GM12891 (cell line): ENCODE results near the gene ACSL5.

Source experiments
- POLR2A ChIP-seq: IDR thresholded peaks from 2 replicates; pipeline ENCODE4 v1.6.1; 2011; ENCODE audit warnings: low read depth, low read length, control low read depth
- POLR2AphosphoS5 ChIP-seq: IDR thresholded peaks from 2 replicates; pipeline ENCODE4 v1.6.1; 2011; ENCODE audit warnings: low read depth, low read length, control low read depth
- TAF1 ChIP-seq: IDR thresholded peaks from 2 replicates; pipeline ENCODE4 v1.6.1; 2011; ENCODE audit warnings: low read depth, low read length, control low read depth

DNA sequence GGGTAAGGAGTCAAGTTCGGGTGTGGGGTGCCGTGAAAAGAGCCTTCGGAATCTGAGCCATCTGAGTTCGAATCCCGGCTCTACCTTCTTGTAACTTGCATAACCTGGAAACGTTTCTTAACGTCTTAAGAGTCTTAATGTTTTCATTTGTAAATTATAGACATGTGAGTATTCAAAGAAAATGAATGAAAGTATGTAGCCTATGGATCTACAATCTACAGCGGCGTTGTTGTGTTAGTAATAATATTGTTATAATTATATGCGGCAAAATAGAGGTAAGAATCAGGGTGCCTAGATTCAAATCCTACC, 73.7 kb downstream of the ACSL5 start:
- no peak for TF ChIP-seq POLR2AphosphoS5
- TF ChIP-seq POLR2A: no peak
- no peak for TF ChIP-seq TAF1
